IMR-90 (cell line): ENCODE results near the gene VTCN1. TPM values are rescaled to one million over a fixed set of nuclear protein-coding genes. Genes with fewer than 3 reads are reported as not detected.

Experiments used
- ATAC-seq: fragments of 200-7000 bp; cut with Tn5 transposase; 2 replicates; pipeline ENCODE4 v1.9.1; 2020; ENCODE audit warnings: low read depth, mild to moderate bottlenecking, moderate library complexity
- BruUV-seq: library from RNA; stranded (reverse); fragments of 400-500 nt; replicated peaks from 2 replicates; lab custom pipeline; 2021; lab: Mats Ljungman, UMichigan
- CTCF ChIA-PET: fragments of 300-600 bp; formaldehyde crosslinking; extraction: SDS; loops from one replicate; lab custom pipeline; 2021; ENCODE audit warnings: antibody characterized with exemption; lab: Yijun Ruan, JAX
- POLR2A ChIA-PET: fragments of 300-600 bp; sonication (Branson Sonifier 250); formaldehyde crosslinking; loops from one replicate; lab custom pipeline; 2022; ENCODE audit warnings: antibody characterized with exemption; ENCODE audit not compliant: unreplicated experiment; lab: Charles Lee
- DNase-seq: peaks from one replicate; pipeline ENCODE4 v3.0.0; 2013
- H2AFZ ChIP-seq: replicated peaks from 2 replicates; pipeline ENCODE3; 2013; ENCODE audit warnings: low read length, mild to moderate bottlenecking; ENCODE audit not compliant: poor library complexity
- H2AK5ac ChIP-seq: 2 replicates; pipeline ENCODE4 v1.6.1; 2013; ENCODE audit warnings: low read depth, low read length, inconsistent platforms
- H2AK9ac ChIP-seq: replicated peaks from 2 replicates; pipeline ENCODE3; 2013; ENCODE audit warnings: mild to moderate bottlenecking, low read depth, low read length, moderate library complexity; ENCODE audit not compliant: poor library complexity
- H2BK120ac ChIP-seq: 2 replicates; pipeline ENCODE4 v1.6.1; 2013; ENCODE audit warnings: low read depth, low read length, inconsistent platforms
- H2BK15ac ChIP-seq: 3 replicates; pipeline ENCODE4 v1.6.1; 2013; ENCODE audit warnings: low read depth, low read length, inconsistent platforms
- H2BK20ac ChIP-seq: 2 replicates; pipeline ENCODE4 v1.6.1; 2013; ENCODE audit warnings: low read depth, mild to moderate bottlenecking, inconsistent platforms, low read length, moderate library complexity
- H2BK5ac ChIP-seq: 2 replicates; pipeline ENCODE4 v1.6.1; 2013; ENCODE audit warnings: mild to moderate bottlenecking, low read depth, low read length, inconsistent platforms; ENCODE audit not compliant: poor library complexity, severe bottlenecking
- H3K14ac ChIP-seq: replicated peaks from 2 replicates; pipeline ENCODE4 v1.6.1; 2013; ENCODE audit warnings: low read depth, low read length, inconsistent platforms
- H3K18ac ChIP-seq: 2 replicates; pipeline ENCODE4 v1.6.1; 2013; ENCODE audit warnings: low read depth, low read length, control low read depth
- H3K23ac ChIP-seq: 2 replicates; pipeline ENCODE4 v1.6.1; 2013; ENCODE audit warnings: low read depth, low read length, inconsistent platforms
- H3K27ac ChIP-seq: 2 replicates; pipeline ENCODE4 v1.5.1; 2013; ENCODE audit warnings: mild to moderate bottlenecking, control low read depth, low read length; ENCODE audit not compliant: insufficient read depth
- H3K27me3 ChIP-seq: 2 replicates; pipeline ENCODE4 v1.6.1; 2013; ENCODE audit warnings: low read length; ENCODE audit not compliant: control insufficient read depth, insufficient read depth
- H3K36me3 ChIP-seq: 2 replicates; pipeline ENCODE4 v1.6.1; 2013; ENCODE audit warnings: low read length, mixed read lengths; ENCODE audit not compliant: control insufficient read depth, insufficient read depth
- H3K4ac ChIP-seq: 2 replicates; pipeline ENCODE4 v1.6.1; 2013; ENCODE audit warnings: low read depth, low read length, inconsistent platforms
- H3K4me1 ChIP-seq: 2 replicates; pipeline ENCODE4 v1.6.1; 2013; ENCODE audit warnings: low read length, mixed read lengths; ENCODE audit not compliant: control insufficient read depth, insufficient read depth
- H3K4me2 ChIP-seq: 2 replicates; pipeline ENCODE4 v1.6.1; 2013; ENCODE audit warnings: low read depth, mild to moderate bottlenecking, control low read depth, low read length, moderate library complexity
- H3K4me3 ChIP-seq: 2 replicates; pipeline ENCODE4 v1.5.1; 2013; ENCODE audit warnings: low read depth, mild to moderate bottlenecking, control low read depth, low read length, moderate library complexity; ENCODE audit not compliant: insufficient read depth
- H3K56ac ChIP-seq: 2 replicates; pipeline ENCODE4 v1.6.1; 2013; ENCODE audit warnings: low read length, inconsistent platforms; ENCODE audit not compliant: insufficient read depth; ENCODE audit errors: extremely low read depth
- H3K79me1 ChIP-seq, 2 experiments: 2 replicates each; pipeline ENCODE4 v1.6.1; 2013; ENCODE audit warnings: low read length in 2 of 2, inconsistent platforms in 1 of 2, low read depth in 1 of 2
- H3K9ac ChIP-seq: 2 replicates; pipeline ENCODE4 v1.6.1; 2013; ENCODE audit warnings: low read depth, low read length, control low read depth
- H3K9me1 ChIP-seq: 2 replicates; pipeline ENCODE4 v1.6.1; 2013; ENCODE audit warnings: low read length, inconsistent platforms; ENCODE audit not compliant: insufficient read depth
- H3K9me3 ChIP-seq: 2 replicates; pipeline ENCODE4 v1.6.1; 2013; ENCODE audit warnings: low read length; ENCODE audit not compliant: control insufficient read depth, insufficient read depth
- H4K20me1 ChIP-seq: 2 replicates; pipeline ENCODE4 v1.6.1; 2013; ENCODE audit warnings: low read length, inconsistent platforms; ENCODE audit not compliant: insufficient read depth
- H4K5ac ChIP-seq: 2 replicates; pipeline ENCODE4 v1.6.1; 2013; ENCODE audit warnings: mild to moderate bottlenecking, low read depth, low read length, control low read depth
- H4K8ac ChIP-seq, 2 experiments: 2 replicates each; pipeline ENCODE4 v1.6.1; 2013; ENCODE audit warnings: low read depth in 2 of 2, low read length in 2 of 2, control low read depth in 1 of 2, inconsistent platforms in 1 of 2
- H4K91ac ChIP-seq: 2 replicates; pipeline ENCODE4 v1.6.1; 2013; ENCODE audit warnings: low read depth, low read length, inconsistent platforms; ENCODE audit not compliant: insufficient read depth
- MAZ ChIP-seq: IDR thresholded peaks from 2 replicates; pipeline ENCODE4 v1.6.1; 2012; ENCODE audit warnings: low read depth, mild to moderate bottlenecking, low read length, improper control_type of control experiment, moderate library complexity, borderline replicate concordance
- SMC3 ChIP-seq: fragments of 150-350 bp; IDR thresholded peaks from 2 replicates; pipeline ENCODE4 v1.6.1; 2016; ENCODE audit warnings: low read depth, mild to moderate bottlenecking, antibody characterized with exemption, low read length, moderate library complexity
- WGBS, 2 experiments: methylation state at CpG; one replicate each; pipeline versions ENCODE4 v1.1.5 to v1.1.7; 2013; ENCODE audit warnings: missing lambda C conversion rate in 2 of 2; ENCODE audit not compliant: insufficient read length in 1 of 2; ENCODE audit errors: extremely low coverage in 2 of 2; 5-methylcytosine and 5-hydroxymethylcytosine counted together
- dilution Hi-C: fragments of 300-500 bp; cut with HindIII; formaldehyde crosslinking; loops from one replicate; pipeline ENCODE4 v1.14.3; 2018; ENCODE audit warnings: low sequenced_read_pairs; ENCODE audit not compliant: unreplicated experiment
- in situ Hi-C: fragments of 300-500 bp; cut with MboI; formaldehyde crosslinking; loops from 3 replicates; pipeline ENCODE4 v1.14.3; 2019; ENCODE audit warnings: low sequenced_read_pairs, inconsistent platforms, mixed read lengths
- intact Hi-C: fragments of 100-400 bp; cut with micrococcal nuclease; formaldehyde crosslinking; loops from 2 replicates; pipeline ENCODE4 v1.10.0; 2022
- polyA plus RNA-seq, 3 experiments: library from polyadenylated mRNA; depleted of rRNA; stranded (reverse); fragments of >200 nt; gene quantifications; 2 replicates each; pipeline ENCODE4 v1.2.3, GENCODE V29; 2012; ENCODE audit warnings: low replicate concordance in 1 of 3
- total RNA-seq: library from RNA; depleted of rRNA; stranded (reverse); fragments of >200 nt; gene quantifications from 2 replicates; pipeline ENCODE4 v1.2.3, GENCODE V29; 2012

VTCN1 gene
- total and polyA plus RNA-seq, 2 of the 4 experiments (the other 2 are of a cell fraction): not detected

- Histone ChIP-seq H3K4me1 (peaks cover 3% of the 10 kb centered on the region), H2BK20ac (no peak overlapping the region), H3K4ac (no peak overlapping the region), H4K5ac (no peak overlapping the region), H4K8ac (no peak overlapping the region), H3K36me3 (no peaks in the 10 kb centered on the region), H2BK15ac (no peak overlapping the region), H3K27me3 (no peaks in the 10 kb centered on the region), H3K56ac (no peak overlapping the region), H3K27ac (no peak overlapping the region), H2AFZ (no peak overlapping the region), H3K9me3 (no peaks in the 10 kb centered on the region), H3K18ac (no peak overlapping the region), H3K79me1 (no peaks in the 10 kb centered on the region), H3K23ac (no peak overlapping the region), H3K9ac (no peak overlapping the region), H2AK5ac (no peak overlapping the region), H3K14ac (no peak overlapping the region), H3K4me2 (no peak overlapping the region), H3K9me1 (no peaks in the 10 kb centered on the region; the same call in 1 of the 2 replicates), H2BK5ac (no peak overlapping the region), H4K91ac (no peak overlapping the region), H4K20me1 (no peaks in the 10 kb centered on the region), H3K4me3 (no peak overlapping the region), H2BK120ac (no peak overlapping the region), H2AK9ac (no peak overlapping the region)
- intact Hi-C loops: no loop called here
- DNase-seq (no peak), ATAC-seq (no peak)
- ChIA-PET POLR2A (no interaction called here), CTCF (interaction anchor here (1.2 kb wide), 1 partner anchor 9 kb away, joined by 3 read pairs; no protein-coding TSS in a partner anchor)
- TF ChIP-seq SMC3: no peak
- no peak for TF ChIP-seq MAZ
- no TSS peak for BruUV-seq
- dilution Hi-C loops: no loop called here
- no CpG with 5 or more reads among the region's 3 CpGs for WGBS, 2 experiments
- in situ Hi-C loops: no loop called here
Measured at GRCh38 chr1:117137281-117137855, 73.4 kb downstream of the VTCN1 start.
